ENCODE results near the gene TDRKH. TPM values are rescaled to one million over a fixed set of nuclear protein-coding genes. Genes with fewer than 3 reads are reported as not detected.

The TDRKH gene
- total and polyA plus RNA-seq, 2 experiments from 2014 or later, result 2.2 to 3.6 TPM

GRCh38 chr1:151809290-151809984 is 19.1 kb upstream of the TDRKH start:
- no peaks in the 10 kb centered on the region for H4K20me1 ChIP-seq (ENCODE audit: insufficient read depth)
- no peak overlapping the region for H3K4me2 ChIP-seq (ENCODE audit: unreplicated experiment)
- 41 to 43% methylated on average over 8 of the region's 8 CpGs for WGBS, 2 experiments (ENCODE audit: low coverage in 1 of 2, low lambda C conversion rate in 2 of 2, missing lambda C conversion rate in 2 of 2)
- no peaks in the 10 kb centered on the region for H3K79me2 ChIP-seq (ENCODE audit: insufficient read depth)
- H3K4me1 ChIP-seq (ENCODE audit: insufficient read depth), result 0 out of 2 replicates have a peak, but pooled peaks cover 8% of the 10 kb centered on the region
- H3K27ac ChIP-seq, result no peak overlapping the region
- no peaks in the 10 kb centered on the region for H3K9me2 ChIP-seq (ENCODE audit: insufficient read depth)
- H3K36me3 ChIP-seq (ENCODE audit: low read depth), result no peaks in the 10 kb centered on the region
- in situ Hi-C loops (cut with MboI), result no loop called here
- H2AFZ ChIP-seq, result no peak overlapping the region
- no peak overlapping the region for H3K9ac ChIP-seq
- no peaks in the 10 kb centered on the region for H3F3A ChIP-seq (ENCODE audit: insufficient read depth)
- peak; percentile 16 for DNase-seq
- no peak for TF ChIP-seq EZH2 (IDR thresholded peaks at IDR 0.05; ENCODE audit: insufficient read depth, poor library complexity, severe bottlenecking)
- no peak for TF ChIP-seq EZH2phosphoT487 (IDR thresholded peaks at IDR 0.05; ENCODE audit: insufficient read depth, low read depth)
- no peak overlapping the region for H3K4me3 ChIP-seq
- peaks cover 16% of the 10 kb centered on the region for H3K27me3 ChIP-seq (replicated peaks; ENCODE audit: insufficient read depth)
- no peaks in the 10 kb centered on the region for H3K9me3 ChIP-seq (ENCODE audit: low read depth)

- no peak overlapping the region for H3K4me3 ChIP-seq
- DNase-seq, result no peak
- peaks cover 28% of the 10 kb centered on the region for H3K27me3 ChIP-seq (replicated peaks; ENCODE audit: insufficient read depth)
- no peak overlapping the region for H3K4me2 ChIP-seq (ENCODE audit: unreplicated experiment)
- no peaks in the 10 kb centered on the region for H3K9me3 ChIP-seq (ENCODE audit: low read depth)
- TF ChIP-seq EZH2phosphoT487 (IDR thresholded peaks at IDR 0.05; ENCODE audit: insufficient read depth, low read depth), result no peak
- no peak for TF ChIP-seq EZH2 (IDR thresholded peaks at IDR 0.05; ENCODE audit: insufficient read depth, poor library complexity, severe bottlenecking)
- no peaks in the 10 kb centered on the region for H3K36me3 ChIP-seq (ENCODE audit: low read depth)
- H2AFZ ChIP-seq, result no peak overlapping the region
- no peaks in the 10 kb centered on the region for H3K79me2 ChIP-seq (ENCODE audit: insufficient read depth)
- H3F3A ChIP-seq (ENCODE audit: insufficient read depth), result no peaks in the 10 kb centered on the region
- no peak overlapping the region for H3K27ac ChIP-seq
- no peaks in the 10 kb centered on the region for H4K20me1 ChIP-seq (ENCODE audit: insufficient read depth)
- H3K9ac ChIP-seq, result no peak overlapping the region
- H3K9me2 ChIP-seq (ENCODE audit: insufficient read depth), result no peaks in the 10 kb centered on the region
- 38 to 50% methylated on average over 1 of the region's 1 CpG for WGBS, 2 experiments (ENCODE audit: low coverage in 1 of 2, low lambda C conversion rate in 2 of 2, missing lambda C conversion rate in 2 of 2)
- in situ Hi-C loops (cut with MboI), result no loop called here
- 0 out of 2 replicates have a peak, but pooled peaks cover 8% of the 10 kb centered on the region for H3K4me1 ChIP-seq (ENCODE audit: insufficient read depth)
Observed at GRCh38 chr1:151807766-151808165, 17.5 kb upstream of the TDRKH start.

- Histone ChIP-seq H3K79me2 (ENCODE audit: insufficient read depth) (no peaks in the 10 kb centered on the region), H3K4me2 (ENCODE audit: unreplicated experiment) (no peak overlapping the region), H3F3A (ENCODE audit: insufficient read depth) (no peaks in the 10 kb centered on the region), H2AFZ (no peak overlapping the region), H3K4me1 (ENCODE audit: insufficient read depth) (0 out of 2 replicates have a peak, but pooled peaks cover 8% of the 10 kb centered on the region), H3K27ac (no peak overlapping the region), H3K9me2 (ENCODE audit: insufficient read depth) (no peaks in the 10 kb centered on the region), H3K27me3 (replicated peaks; ENCODE audit: insufficient read depth) (peaks cover 33% of the 10 kb centered on the region), H3K9ac (no peak overlapping the region), H4K20me1 (ENCODE audit: insufficient read depth) (no peaks in the 10 kb centered on the region), H3K36me3 (ENCODE audit: low read depth) (no peaks in the 10 kb centered on the region), H3K9me3 (ENCODE audit: low read depth) (no peaks in the 10 kb centered on the region), H3K4me3 (no peak overlapping the region)
- TF ChIP-seq EZH2phosphoT487 (IDR thresholded peaks at IDR 0.05; ENCODE audit: insufficient read depth, low read depth) (no peak), EZH2 (IDR thresholded peaks at IDR 0.05; ENCODE audit: insufficient read depth, poor library complexity, severe bottlenecking) (no peak)
- in situ Hi-C loops (cut with MboI), result no loop called here
- DNase-seq, result no peak
- WGBS, 2 experiments (ENCODE audit: low coverage in 1 of 2, low lambda C conversion rate in 2 of 2, missing lambda C conversion rate in 2 of 2), result 46 to 57% methylated on average over 4 to 5 of the region's 5 CpGs
Observed at GRCh38 chr1:151807131-151807530, 16.8 kb upstream of the TDRKH start.

- in situ Hi-C loops (cut with MboI), result no loop called here
- no peak overlapping the region for H3K4me2 ChIP-seq (ENCODE audit: unreplicated experiment)
- H3K79me2 ChIP-seq (ENCODE audit: insufficient read depth), result no peaks in the 10 kb centered on the region
- H2AFZ ChIP-seq, result no peak overlapping the region
- H3K9me3 ChIP-seq (ENCODE audit: low read depth), result no peaks in the 10 kb centered on the region
- no peak for TF ChIP-seq EZH2phosphoT487 (IDR thresholded peaks at IDR 0.05; ENCODE audit: insufficient read depth, low read depth)
- no peak for TF ChIP-seq EZH2 (IDR thresholded peaks at IDR 0.05; ENCODE audit: insufficient read depth, poor library complexity, severe bottlenecking)
- H3F3A ChIP-seq (ENCODE audit: insufficient read depth), result no peaks in the 10 kb centered on the region
- no peak overlapping the region for H3K27ac ChIP-seq
- no peaks in the 10 kb centered on the region for H3K36me3 ChIP-seq (ENCODE audit: low read depth)
- DNase-seq, result no peak
- no peaks in the 10 kb centered on the region for H3K9me2 ChIP-seq (ENCODE audit: insufficient read depth)
- 73 to 74% methylated on average over 6 to 7 of the region's 7 CpGs for WGBS, 2 experiments (ENCODE audit: low coverage in 1 of 2, low lambda C conversion rate in 2 of 2, missing lambda C conversion rate in 2 of 2)
- 0 out of 2 replicates have a peak, but pooled peaks cover 4% of the 10 kb centered on the region for H3K4me1 ChIP-seq (ENCODE audit: insufficient read depth)
- peaks cover 36% of the 10 kb centered on the region for H3K27me3 ChIP-seq (replicated peaks; ENCODE audit: insufficient read depth)
- no peak overlapping the region for H3K9ac ChIP-seq
- no peaks in the 10 kb centered on the region for H4K20me1 ChIP-seq (ENCODE audit: insufficient read depth)
- no peak overlapping the region for H3K4me3 ChIP-seq
Observed at GRCh38 chr1:151806170-151806569, 15.9 kb upstream of the TDRKH start.

All from GM23248 (cell line).